AG08395 (cell line): ENCODE measurements around the gene SNX8.

ENCODE experiments used
- DNase-seq: peaks from one replicate; pipeline ENCODE4 v3.0.0; 2012; ENCODE audit warnings: mixed read lengths, low spot score

Gene SNX8

DNA sequence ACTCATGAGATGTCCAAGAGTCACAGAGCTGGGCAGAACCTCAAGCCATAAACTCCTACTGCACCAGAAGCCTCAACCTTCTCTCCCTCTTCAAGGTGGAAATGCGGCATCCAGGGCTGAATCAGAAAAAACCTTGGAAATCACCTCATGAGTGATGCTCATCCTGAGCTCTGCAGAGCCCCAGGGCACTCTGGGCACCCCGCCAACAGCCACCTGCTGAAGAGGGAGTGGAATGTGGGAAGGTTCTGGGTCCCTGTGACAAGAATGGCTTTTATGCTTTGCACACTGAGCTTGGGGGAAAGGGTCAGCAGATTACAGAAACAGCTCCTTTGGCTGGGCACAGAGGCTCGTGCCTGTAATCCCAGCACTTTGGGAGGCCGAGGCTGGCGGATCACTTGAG, 53.4 kb downstream of the SNX8 start:
- DNase-seq, result no peak

GRCh38 chr7:2259480-2259879, 54.8 kb downstream of the SNX8 start:
- no peak for DNase-seq

DNA sequence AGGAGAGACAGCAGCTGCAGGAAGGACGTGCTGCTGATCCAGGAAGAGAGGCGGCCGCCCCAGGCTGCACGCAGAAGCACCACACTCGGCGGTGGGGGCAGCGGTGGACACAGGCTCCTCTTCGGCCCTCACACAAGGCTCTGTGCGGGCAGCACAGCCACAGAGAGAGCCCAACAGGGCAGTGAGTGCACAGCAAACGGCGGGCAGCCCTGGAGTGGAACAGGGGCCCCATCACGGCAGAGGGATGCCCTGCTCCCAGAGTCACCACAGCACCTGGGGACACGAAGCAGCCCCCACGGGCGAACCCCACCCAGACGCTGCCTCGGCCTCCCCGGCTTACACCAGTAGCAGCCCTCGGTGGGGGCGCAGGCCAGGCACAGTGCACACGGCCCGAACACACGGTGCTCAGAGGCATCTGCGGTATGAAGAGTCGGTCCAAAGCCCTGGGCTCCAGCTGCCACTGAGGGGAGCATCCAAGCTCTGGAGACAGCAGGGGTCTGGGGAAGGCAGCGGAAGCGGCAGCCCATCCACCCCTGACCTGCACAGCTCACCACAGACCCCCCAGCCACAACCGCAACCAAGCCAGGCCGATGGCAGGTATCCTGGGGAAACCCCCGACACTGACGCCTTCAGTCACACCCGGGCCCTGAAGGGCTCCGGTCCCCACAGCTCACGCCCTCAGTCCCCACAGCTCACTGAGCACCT, 55.4 kb downstream of the SNX8 start:
- no peak for DNase-seq

- no peak for DNase-seq
Observed at GRCh38 chr7:2257651-2258050, 56.6 kb downstream of the SNX8 start.

- DNase-seq, result no peak
Observed at GRCh38 chr7:2257046-2257551, 57.1 kb downstream of the SNX8 start.

DNA sequence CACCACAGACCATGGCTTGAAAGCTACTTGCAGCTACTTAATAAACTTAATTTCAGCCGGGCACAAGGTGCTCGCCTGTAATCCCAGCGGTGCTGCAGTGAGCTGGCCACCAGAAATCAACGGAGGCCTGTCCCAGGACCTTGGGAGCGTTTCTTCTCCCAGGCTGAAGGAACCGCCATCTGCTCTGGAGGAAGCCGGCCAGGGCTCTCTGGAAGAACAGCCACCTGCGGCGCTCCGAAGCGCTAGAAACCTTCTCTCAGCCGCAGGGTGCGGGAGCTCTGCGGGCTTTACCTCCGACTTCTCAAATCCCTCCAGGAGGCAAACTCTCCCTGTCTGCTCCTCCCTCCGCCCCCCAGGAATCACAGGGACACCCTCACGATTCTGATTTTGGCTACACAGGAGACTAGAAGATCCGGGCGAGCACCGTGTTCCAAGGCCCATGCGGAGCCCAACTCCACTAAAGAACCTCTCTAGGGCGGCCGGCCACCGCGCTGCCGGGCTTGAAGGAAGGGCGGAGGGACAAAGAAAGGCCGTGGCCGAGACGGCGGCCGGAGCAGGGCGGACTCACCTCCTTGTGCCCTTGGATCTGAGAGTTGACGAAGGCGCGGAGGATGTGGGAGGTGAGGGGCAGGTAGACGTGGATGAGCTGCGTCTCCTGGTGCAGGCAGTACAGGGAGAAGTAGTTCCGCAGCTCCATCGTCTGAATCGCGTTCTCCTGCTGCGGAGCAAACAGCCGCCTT, 57.8 kb downstream of the SNX8 start:
- DNase-seq, result no peak

DNA sequence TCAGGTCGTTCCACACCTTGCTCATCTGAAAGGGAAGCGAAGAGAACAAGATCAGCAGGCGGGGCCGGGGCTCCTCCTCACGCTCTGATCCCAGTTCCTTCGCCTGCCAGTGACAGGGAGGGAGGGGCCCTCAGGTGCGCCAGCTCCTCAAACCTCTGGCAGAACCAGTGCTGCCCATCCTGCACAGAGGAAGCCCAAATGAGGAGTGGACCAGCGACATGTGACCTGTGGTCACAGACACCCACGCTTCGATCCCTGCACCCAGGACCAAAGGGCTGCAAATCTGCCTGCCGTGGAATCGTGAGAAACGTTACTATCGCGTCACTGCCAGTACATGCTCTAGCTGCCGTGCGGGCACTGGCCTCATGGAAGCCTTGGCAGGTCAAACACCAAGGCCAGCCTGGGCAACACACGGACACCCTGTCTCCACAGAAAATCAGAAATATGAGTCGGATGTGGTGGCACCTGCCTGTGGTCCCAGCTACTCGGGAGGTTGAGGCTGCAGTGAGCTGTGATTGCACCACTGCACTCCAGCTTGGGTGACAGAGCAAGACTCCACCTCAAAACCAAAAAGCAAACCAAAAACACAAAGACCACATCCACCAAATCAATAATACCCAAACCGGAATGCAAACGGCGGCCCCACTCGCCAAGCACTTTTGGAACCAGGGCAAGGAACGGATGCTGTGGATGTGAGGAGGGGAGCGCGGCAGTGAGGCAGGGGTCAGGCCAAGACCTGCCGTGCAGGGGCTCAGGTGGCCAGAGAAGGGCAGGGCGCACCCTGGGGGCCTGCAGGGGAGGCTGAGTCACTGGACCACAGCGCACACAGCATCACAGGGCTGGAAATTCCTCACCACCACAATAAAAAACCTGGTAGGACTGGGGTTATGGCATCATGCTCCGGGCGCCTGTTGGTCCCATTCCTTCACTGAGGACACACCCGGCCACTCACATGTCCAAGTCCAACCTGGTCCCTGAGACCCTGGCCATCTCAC, 58.8 kb downstream of the SNX8 start:
- no peak for DNase-seq

GRCh38 chr7:2254429-2255144, 59.7 kb downstream of the SNX8 start:
- DNase-seq, result no peak

- DNase-seq, result no peak
Observed at GRCh38 chr7:2253525-2254244, 60.6 kb downstream of the SNX8 start.

GRCh38 chr7:2253021-2253420, 61.2 kb downstream of the SNX8 start:
- no peak for DNase-seq

GRCh38 chr7:2251841-2252771, 62.1 kb downstream of the SNX8 start:
- DNase-seq, result no peak

DNA sequence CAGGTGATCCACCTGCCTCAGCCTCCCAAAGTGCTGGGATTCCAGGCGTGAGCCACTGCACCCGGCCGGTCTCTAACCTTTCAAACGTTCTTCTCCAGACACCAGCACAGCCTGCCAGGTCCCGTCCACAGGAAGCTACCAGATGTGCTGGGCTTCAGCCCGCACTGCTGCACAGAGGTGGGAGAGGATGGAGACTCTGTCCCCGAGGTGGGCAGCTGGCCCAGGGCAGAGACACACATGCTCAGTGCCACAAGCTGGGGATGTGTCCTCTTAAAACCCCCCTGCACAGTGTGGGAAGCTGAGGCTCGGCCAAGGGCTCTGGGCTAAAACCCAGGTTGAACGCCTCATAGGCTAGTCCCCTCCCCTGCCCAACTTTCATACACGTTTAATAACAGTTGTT, 62.9 kb downstream of the SNX8 start:
- DNase-seq, result no peak

- DNase-seq, result no peak
Observed at GRCh38 chr7:2249744-2250323, 64.4 kb downstream of the SNX8 start.

DNA sequence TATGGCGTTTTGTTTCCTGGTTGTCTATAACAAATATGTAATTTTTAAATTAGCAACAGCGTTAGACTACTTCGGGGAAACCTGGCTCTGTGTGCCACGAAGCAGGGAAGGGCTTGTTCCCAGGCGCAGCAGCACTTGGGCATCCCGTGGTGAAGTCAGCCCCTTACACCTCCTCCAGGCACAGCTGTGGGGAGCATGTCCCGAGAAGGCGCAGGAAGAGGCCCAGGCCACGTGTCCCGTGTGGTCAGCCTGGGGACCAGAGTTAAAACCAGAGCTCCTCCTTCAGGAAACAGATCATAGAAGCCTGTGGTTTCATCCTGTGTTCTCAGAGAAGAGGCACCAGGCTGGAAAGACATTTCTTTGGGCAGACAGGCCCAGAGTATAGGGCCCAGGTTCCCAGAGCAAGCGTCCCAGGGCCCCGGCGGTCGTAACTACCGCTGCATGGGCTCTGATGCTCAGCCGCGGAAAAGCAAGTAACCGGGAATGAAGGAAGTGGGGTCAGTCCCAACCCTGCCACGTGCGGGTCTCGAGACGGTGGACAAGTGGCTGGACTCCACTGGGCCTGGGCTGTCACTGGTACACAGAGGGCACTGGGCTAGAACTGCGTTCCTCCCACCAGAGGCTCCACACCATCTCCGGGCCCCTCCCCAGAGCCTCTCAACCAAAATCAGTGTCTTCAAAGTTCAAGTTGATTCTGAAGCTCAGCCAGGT, 65.1 kb downstream of the SNX8 start:
- DNase-seq, result peak; percentile 98

DNA sequence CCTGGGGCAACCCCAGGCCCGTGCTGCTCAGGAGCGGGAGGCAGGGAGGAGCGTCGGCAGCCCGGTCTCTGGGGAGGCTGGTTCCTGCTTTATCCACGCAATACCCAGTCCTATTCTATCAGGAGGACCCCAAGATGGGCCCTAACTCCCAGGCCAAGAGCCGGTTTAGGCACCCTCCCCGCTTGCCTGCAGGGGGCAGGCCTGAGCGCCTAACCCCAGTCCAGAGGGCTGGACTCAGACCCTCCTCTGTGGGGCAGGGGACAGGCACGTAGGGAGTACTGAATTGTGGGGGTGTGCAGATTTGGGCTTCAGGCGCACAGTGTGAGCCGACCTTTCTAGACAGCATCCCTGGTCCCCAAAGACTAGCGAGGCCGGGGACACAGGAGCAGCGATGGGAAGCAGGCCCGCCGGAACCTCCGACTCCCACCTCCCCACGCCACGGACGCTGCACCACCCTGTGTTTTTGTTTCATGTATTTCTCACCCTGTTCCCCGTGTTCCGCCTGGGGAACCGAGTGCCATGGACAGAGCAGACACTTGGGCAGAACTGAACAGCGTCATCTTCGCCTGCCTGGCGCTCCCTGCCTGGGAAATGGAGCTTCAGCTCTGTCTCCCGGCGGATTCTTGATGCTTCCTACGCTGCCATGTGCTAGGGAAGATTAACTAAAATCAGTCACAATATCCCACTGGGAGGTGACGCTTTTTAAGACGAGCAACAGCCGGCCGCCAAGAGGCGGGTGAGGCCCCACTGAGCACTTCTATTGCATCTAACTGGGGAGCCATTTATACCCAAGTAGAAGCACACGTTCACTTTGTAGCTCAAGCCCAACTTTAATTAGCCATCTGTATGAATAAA, 66.9 kb downstream of the SNX8 start:
- peak; percentile 67 for DNase-seq

- no peak for DNase-seq
Observed at GRCh38 chr7:2245883-2246675, 68.2 kb downstream of the SNX8 start.

DNA sequence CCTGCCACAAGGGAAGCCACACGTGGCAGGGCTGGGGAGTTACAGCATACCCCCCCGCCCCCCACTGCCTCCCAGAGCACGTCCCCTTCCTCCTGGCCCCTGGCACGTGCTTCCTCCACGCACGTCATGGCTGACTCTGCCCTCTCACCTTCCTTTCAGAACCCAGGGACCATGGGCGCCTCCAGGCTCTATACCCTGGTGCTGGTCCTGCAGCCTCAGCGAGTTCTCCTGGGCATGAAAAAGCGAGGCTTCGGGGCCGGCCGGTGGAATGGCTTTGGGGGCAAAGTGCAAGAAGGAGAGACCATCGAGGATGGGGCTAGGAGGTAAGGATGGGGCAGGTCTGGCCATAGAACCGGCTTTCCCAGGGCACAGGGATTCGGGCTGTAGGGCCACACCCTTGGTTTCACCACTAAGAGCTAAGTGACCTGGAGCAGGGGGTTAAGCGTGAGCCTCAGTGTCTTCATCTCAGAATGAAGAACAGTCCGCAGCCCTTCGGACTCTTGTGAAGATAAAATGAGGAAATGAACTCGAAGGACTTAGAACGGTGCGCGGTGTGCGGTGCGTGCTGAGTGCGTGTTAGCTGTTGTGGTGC, 69.7 kb downstream of the SNX8 start:
- no peak for DNase-seq
